Naive thymus-derived CD4-positive, alpha-beta T cell (primary cell): ENCODE data around the gene TNPO3. TPM values are rescaled to one million over a fixed set of nuclear protein-coding genes. Genes with fewer than 3 reads are reported as not detected.
A peak's percentile ranks its signal among the peaks of the same experiment; 100 is the strongest.

Experiments used
- ATAC-seq: fragments of 150-1000 bp; cut with Tn5 transposase; 2 replicates; pipeline ENCODE4 v1.10.0; 2021; ENCODE audit warnings: mild to moderate bottlenecking, moderate library complexity
- CTCF ChIA-PET: fragments of 350-600 bp; sonication (Branson Sonifier 250); formaldehyde crosslinking; loops from one replicate; lab custom pipeline; 2021; ENCODE audit warnings: antibody characterized with exemption; lab: Charles Lee
- POLR2A ChIA-PET: fragments of 350-600 bp; sonication (Branson Sonifier 250); formaldehyde crosslinking; loops from one replicate; lab custom pipeline; 2021; ENCODE audit warnings: antibody characterized with exemption, inconsistent platforms; lab: Charles Lee
- DNase-seq, 9 donors: peaks; one replicate each; pipeline versions ENCODE4 v3.0.0 to v3.0.0-alpha.2; 2020 to 2022; ENCODE audit warnings: mixed read lengths in 1 of 9
- H3K27ac ChIP-seq: one replicate; pipeline ENCODE4 v1.7.0; 2013; ENCODE audit warnings: mild to moderate bottlenecking, low read depth, low read length, moderate library complexity
- H3K27me3 ChIP-seq, 2 donors: one replicate each; pipeline ENCODE4 v1.7.0; 2013; ENCODE audit warnings: low read length in 2 of 2, mild to moderate bottlenecking in 2 of 2, moderate library complexity in 2 of 2; ENCODE audit not compliant: control insufficient read depth in 2 of 2, insufficient read depth in 2 of 2
- H3K36me3 ChIP-seq, 3 experiments: 1 replicate in 2 of 3; 2 replicates in 1 of 3; pipeline ENCODE4 v1.7.0; 2013; ENCODE audit warnings: low read length in 3 of 3, mild to moderate bottlenecking in 3 of 3, moderate library complexity in 1 of 3; ENCODE audit not compliant: insufficient read depth in 3 of 3, control insufficient read depth in 2 of 3
- H3K4me1 ChIP-seq, 2 donors: one replicate each; pipeline ENCODE4 v1.7.0; 2013; ENCODE audit warnings: low read length in 2 of 2, mild to moderate bottlenecking in 2 of 2, moderate library complexity in 1 of 2; ENCODE audit not compliant: control insufficient read depth in 2 of 2, insufficient read depth in 2 of 2
- H3K4me3 ChIP-seq: 2 replicates; pipeline ENCODE4 v1.7.0; 2013; ENCODE audit warnings: mild to moderate bottlenecking, low read length
- H3K9me3 ChIP-seq, 3 experiments: 1 replicate in 2 of 3; 2 replicates in 1 of 3; pipeline ENCODE4 v1.7.0; 2013; ENCODE audit warnings: low read length in 3 of 3; ENCODE audit not compliant: control insufficient read depth in 2 of 3
- H3K27ac Mint-ChIP-seq, 9 donors: one replicate each; pipeline ENCODE4 v1.8.0; 2020 to 2022; ENCODE audit warnings: mixed read lengths in 9 of 9, mild to moderate bottlenecking in 8 of 9, moderate library complexity in 5 of 9, inconsistent platforms in 2 of 9
- H3K27me3 Mint-ChIP-seq, 5 donors: one replicate each; pipeline ENCODE4 v1.8.0; 2021 to 2022; ENCODE audit warnings: mixed read lengths in 5 of 5, mild to moderate bottlenecking in 1 of 5
- H3K36me3 Mint-ChIP-seq, 5 donors: one replicate each; pipeline ENCODE4 v1.8.0; 2020 to 2022; ENCODE audit warnings: mixed read lengths in 5 of 5, mild to moderate bottlenecking in 3 of 5, inconsistent platforms in 1 of 5
- H3K4me1 Mint-ChIP-seq, 7 donors: one replicate each; pipeline ENCODE4 v1.8.0; 2020 to 2022; ENCODE audit warnings: mixed read lengths in 7 of 7, mild to moderate bottlenecking in 3 of 7, inconsistent platforms in 1 of 7
- H3K4me3 Mint-ChIP-seq, 10 donors: one replicate each; pipeline ENCODE4 v1.8.0; 2020 to 2022; ENCODE audit warnings: mild to moderate bottlenecking in 10 of 10, mixed read lengths in 10 of 10, moderate library complexity in 6 of 10, inconsistent platforms in 2 of 10
- H3K9me3 Mint-ChIP-seq, 11 donors: one replicate each; pipeline ENCODE4 v1.8.0; 2020 to 2022; ENCODE audit warnings: mixed read lengths in 11 of 11, mild to moderate bottlenecking in 4 of 11, inconsistent platforms in 1 of 11, moderate library complexity in 1 of 11
- intact Hi-C, 2 donors: fragments of 100-400 bp; cut with micrococcal nuclease; formaldehyde crosslinking; loops; one replicate each; pipeline ENCODE4 v1.15.1; 2023
- polyA plus RNA-seq, 2 donors: library from polyadenylated mRNA; unstranded; fragments of 300-500 nt; fragmentation: Illumina TruSeq; gene quantifications; one replicate each; pipeline ENCODE4 v1.2.3, GENCODE V29; 2021
- total RNA-seq, 6 experiments: library from RNA in 5 of 6; stranded (reverse) in 5 of 6; gene quantifications; 1 replicate in 5 of 6; 2 replicates in 1 of 6; pipeline ENCODE4 v1.2.3 and lab custom pipeline; 2021 to 2026

TNPO3 gene
- total RNA-seq, result 10 to 100 TPM; 28.6 to 40.6 (median 39.6) TPM
- polyA plus RNA-seq, result 10 to 100 TPM; 30.4 to 37.7 TPM
- total RNA-seq (lab: John Stamatoyannopoulos, UW), result 89.9 reads per million, percentile 82 among the genes with 10 or more reads in this experiment

- Histone ChIP-seq H3K36me3 (peaks cover 0 to 10% (median 0%) of the 10 kb centered on the region in 3 experiments), H3K27ac (peak within 1 kb of the TSS; percentile 92), H3K4me3 (peak within 1 kb of the TSS; percentile 96), H3K9me3 (no peaks in the 10 kb centered on the region), H3K27me3 (peaks cover 0 to 3% of the 10 kb centered on the region in 2 donors), H3K4me1 (peaks cover 15 to 18% of the 10 kb centered on the region in 2 donors)
- peak; percentile 76 to 90 (median 85) for DNase-seq
- peaks cover 17 to 51% (median 39%) of the 10 kb centered on the region in 7 donors for H3K4me1 Mint-ChIP-seq
- ChIA-PET CTCF (interaction anchor here (0.5 to 1.5 kb wide), 3 partner anchors 37 to 1136 kb away, joined by 3 read pairs; no protein-coding TSS in a partner anchor), POLR2A (interaction anchor here (0.6 to 1.7 kb wide), 6 partner anchors 12 to 711 kb away, joined by 3 to 7 read pairs (median 4); partner anchors contain the start of genes NRF1 and RBM28)
- intact Hi-C loops, result loop anchor here (1.0 to 5.0 kb wide), 12 partner anchors 18 to 1402 kb away; partner anchors contain the start of genes ATP6V1F (in 2 of the 2), CALU (in 2 of the 2), AHCYL2 (in 1 of the 2) and SND1 (in 1 of the 2)
- H3K36me3 Mint-ChIP-seq, result peaks cover under 1 to 12% (median 7%) of the 10 kb centered on the region in 5 donors
- peak within 1 kb of the TSS; percentile 91 to 99 (median 99) for H3K4me3 Mint-ChIP-seq
- H3K27me3 Mint-ChIP-seq, result peaks cover 4 to 13% (median 4%) of the 10 kb centered on the region in 5 donors
- H3K27ac Mint-ChIP-seq, result peak within 1 kb of the TSS; percentile 96 to 100 (median 99)
- ATAC-seq, result peak; percentile 92
- H3K9me3 Mint-ChIP-seq, result no peaks in the 10 kb centered on the region
These were observed at the start of gene TNPO3 for GRCh38 chr7:129054438-129055293. Gene TNPO3, minus strand, starts transcription at chr7:129055111. Its CDS starts 341 bp downstream, at chr7:129054770.

GRCh38 chr7:129103561-129104324, 48.8 kb upstream of the TNPO3 start:
- peaks cover 0 to 17% (median 0%) of the 10 kb centered on the region in 5 donors for H3K27me3 Mint-ChIP-seq
- no peak overlapping the region for H3K4me3 ChIP-seq
- H3K27ac ChIP-seq, result no peak overlapping the region
- intact Hi-C loops, result no loop called here
- CTCF ChIA-PET, result no interaction called here
- H3K4me1 ChIP-seq, result no peaks in the 10 kb centered on the region
- DNase-seq, result no peak
- H3K27me3 ChIP-seq, result no peaks in the 10 kb centered on the region
- H3K9me3 Mint-ChIP-seq, result peaks cover 0 to 2% (median 0%) of the 10 kb centered on the region in 11 donors
- H3K9me3 ChIP-seq, result no peaks in the 10 kb centered on the region
- H3K27ac Mint-ChIP-seq, result no peak overlapping the region
- no peak for ATAC-seq
- no peaks in the 10 kb centered on the region for H3K4me1 Mint-ChIP-seq
- no peak overlapping the region for H3K4me3 Mint-ChIP-seq
- POLR2A ChIA-PET, result no interaction called here
- H3K36me3 ChIP-seq, result no peaks in the 10 kb centered on the region
- H3K36me3 Mint-ChIP-seq, result no peaks in the 10 kb centered on the region

GRCh38 chr7:129101746-129102145, 46.8 kb upstream of the TNPO3 start:
- H3K9me3 Mint-ChIP-seq, result peaks cover 0 to 2% (median 0%) of the 10 kb centered on the region in 11 donors
- H3K4me1 ChIP-seq, result no peaks in the 10 kb centered on the region
- no peak for ATAC-seq

GRCh38 chr7:129100827-129101166, 45.9 kb upstream of the TNPO3 start:
- Histone ChIP-seq H3K36me3 (no peaks in the 10 kb centered on the region), H3K4me3 (no peak overlapping the region), H3K27me3 (no peaks in the 10 kb centered on the region), H3K9me3 (no peaks in the 10 kb centered on the region), H3K27ac (no peak overlapping the region), H3K4me1 (peaks cover 0 to 2% of the 10 kb centered on the region in 2 donors)
- ChIA-PET POLR2A (no interaction called here), CTCF (interaction anchor here (0.8 kb wide), 1 partner anchor 9 kb away, joined by 4 read pairs; no protein-coding TSS in a partner anchor)
- H3K9me3 Mint-ChIP-seq, result peaks cover 0 to 2% (median 0%) of the 10 kb centered on the region in 11 donors
- H3K27ac Mint-ChIP-seq, result no peak overlapping the region
- DNase-seq (no peak), ATAC-seq (no peak)
- no peaks in the 10 kb centered on the region for H3K36me3 Mint-ChIP-seq
- H3K27me3 Mint-ChIP-seq, result peaks cover 0 to 9% (median 0%) of the 10 kb centered on the region in 5 donors
- H3K4me3 Mint-ChIP-seq, result no peak overlapping the region
- intact Hi-C loops, result no loop called here
- H3K4me1 Mint-ChIP-seq, result peaks cover 0 to 12% (median 9%) of the 10 kb centered on the region in 7 donors

More at GRCh38 chr7:129101746-129102145, 46.8 kb upstream of the TNPO3 start:
- no peak overlapping the region for H3K4me3 Mint-ChIP-seq
- peaks cover 0 to 3% (median 1%) of the 10 kb centered on the region in 7 donors for H3K4me1 Mint-ChIP-seq
- H3K27ac Mint-ChIP-seq, result no peak overlapping the region
- DNase-seq, result no peak
- peaks cover 0 to 9% (median 0%) of the 10 kb centered on the region in 5 donors for H3K27me3 Mint-ChIP-seq
- Histone ChIP-seq H3K9me3 (no peaks in the 10 kb centered on the region), H3K27me3 (no peaks in the 10 kb centered on the region), H3K4me3 (no peak overlapping the region), H3K27ac (no peak overlapping the region), H3K36me3 (no peaks in the 10 kb centered on the region)
- ChIA-PET POLR2A (interaction anchor here (0.7 to 0.9 kb wide), 2 partner anchors 7 to 562 kb away, joined by 3 read pairs; no protein-coding TSS in a partner anchor), CTCF (interaction anchor here (0.8 kb wide), 1 partner anchor 10 kb away, joined by 4 read pairs; no protein-coding TSS in a partner anchor)
- H3K36me3 Mint-ChIP-seq, result no peaks in the 10 kb centered on the region
- intact Hi-C loops, result no loop called here

- H3K9me3 ChIP-seq, result no peaks in the 10 kb centered on the region
- H3K27ac Mint-ChIP-seq, result no peak overlapping the region
- ChIA-PET POLR2A (interaction anchor here (1.0 kb wide), 1 partner anchor 9 kb away, joined by 4 read pairs; no protein-coding TSS in a partner anchor), CTCF (interaction anchor here (0.5 to 0.9 kb wide), 3 partner anchors 7 to 79 kb away, joined by 3 to 4 read pairs (median 3); no protein-coding TSS in a partner anchor)
- H3K27me3 ChIP-seq, result no peaks in the 10 kb centered on the region
- H3K27me3 Mint-ChIP-seq, result peaks cover 0 to 9% (median 0%) of the 10 kb centered on the region in 5 donors
- H3K4me3 ChIP-seq, result no peak overlapping the region
- intact Hi-C loops, result loop anchor here in 1 of 2 donors (10.0 kb wide), 1 partner anchor 84 kb away; no protein-coding TSS in a partner anchor
- H3K27ac ChIP-seq, result no peak overlapping the region
- DNase-seq (no peak), ATAC-seq (no peak)
- no peak overlapping the region for H3K4me3 Mint-ChIP-seq
- peaks cover 0 to 2% (median 0%) of the 10 kb centered on the region in 11 donors for H3K9me3 Mint-ChIP-seq
- no peaks in the 10 kb centered on the region for H3K36me3 ChIP-seq
- H3K4me1 Mint-ChIP-seq, result peaks cover 7 to 26% (median 20%) of the 10 kb centered on the region in 7 donors
- peaks cover 0 to 16% of the 10 kb centered on the region in 2 donors for H3K4me1 ChIP-seq
- H3K36me3 Mint-ChIP-seq, result no peaks in the 10 kb centered on the region
These were observed 43.6 kb upstream of the TNPO3 start for GRCh38 chr7:129098409-129099084.
